Measurements from ENCODE around the gene ARHGEF28.

ARHGEF28 gene

DNA sequence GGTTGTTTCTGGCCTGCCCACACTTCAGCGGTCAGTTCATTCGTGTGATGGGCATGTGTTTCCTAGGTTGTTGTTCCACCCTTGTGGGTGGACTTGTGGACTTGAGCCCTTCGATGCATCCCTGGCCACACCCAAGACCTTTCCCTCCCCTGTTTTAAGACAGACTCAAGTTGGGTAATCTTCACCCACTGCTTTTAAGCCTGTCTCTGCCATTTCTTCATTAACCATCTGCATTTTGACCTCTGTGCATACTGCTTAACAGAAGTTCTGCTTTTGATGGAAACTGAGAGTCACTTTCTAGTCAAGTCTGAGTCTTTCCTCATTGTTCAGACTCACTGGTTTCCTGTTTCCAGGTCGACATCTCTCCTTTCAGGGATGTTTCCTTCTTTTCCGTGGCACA lies 233.7 kb downstream of the ARHGEF28 start:
- no peak for DNase-seq (ENCODE audit: low read depth)

DNA sequence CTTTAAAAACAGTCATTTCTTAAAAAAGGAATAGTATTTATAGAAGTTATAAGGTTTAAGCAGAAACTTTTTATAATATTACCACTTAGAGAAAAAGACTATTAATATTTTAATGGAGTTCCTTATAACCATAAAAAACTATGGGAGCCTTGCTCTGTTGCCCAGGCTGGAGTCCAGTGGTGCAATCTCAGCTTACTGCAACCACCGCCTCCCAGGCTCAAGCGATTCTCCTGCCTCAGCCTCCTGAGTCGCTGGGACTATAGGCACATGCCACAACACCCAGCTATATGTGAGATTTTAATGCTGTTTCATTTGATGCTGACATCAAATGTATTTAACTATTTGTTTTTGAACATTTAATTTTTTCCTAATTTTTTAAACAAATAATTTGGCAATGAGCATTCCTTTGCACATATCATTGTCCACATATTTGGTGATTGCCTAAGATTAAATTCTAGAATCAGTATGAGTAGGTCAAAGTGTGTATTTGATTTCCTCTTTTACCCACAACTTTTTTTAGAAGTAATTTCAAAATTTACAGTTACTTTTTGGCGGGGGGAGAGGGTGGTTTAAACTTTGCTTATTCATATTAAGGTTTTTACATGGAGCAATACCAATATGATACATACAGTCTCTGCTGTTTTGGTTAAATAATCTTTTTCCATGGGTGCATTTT lies 235.5 kb downstream of the ARHGEF28 start:
- DNase-seq (ENCODE audit: low read depth): no peak

DNA sequence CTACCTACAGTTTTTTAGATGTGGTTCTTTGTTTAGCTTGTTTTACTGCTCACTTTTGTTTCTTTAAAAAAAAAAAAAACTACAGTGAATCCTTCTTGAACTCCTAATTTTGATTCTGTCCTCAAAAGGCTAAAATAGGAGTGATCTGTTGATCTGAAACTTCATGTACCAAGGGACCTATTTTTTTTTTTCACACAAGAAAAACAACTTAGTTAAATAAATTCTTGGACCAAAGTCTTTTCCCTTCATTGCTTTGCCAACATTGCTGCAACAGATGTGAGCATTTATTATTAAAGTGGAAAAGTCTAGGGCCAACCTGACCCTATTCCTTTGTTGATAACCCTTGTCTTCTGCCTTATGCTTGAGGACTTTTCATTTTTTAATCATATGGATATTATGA lies 236.8 kb downstream of the ARHGEF28 start:
- DNase-seq (ENCODE audit: low read depth): no peak

DNA sequence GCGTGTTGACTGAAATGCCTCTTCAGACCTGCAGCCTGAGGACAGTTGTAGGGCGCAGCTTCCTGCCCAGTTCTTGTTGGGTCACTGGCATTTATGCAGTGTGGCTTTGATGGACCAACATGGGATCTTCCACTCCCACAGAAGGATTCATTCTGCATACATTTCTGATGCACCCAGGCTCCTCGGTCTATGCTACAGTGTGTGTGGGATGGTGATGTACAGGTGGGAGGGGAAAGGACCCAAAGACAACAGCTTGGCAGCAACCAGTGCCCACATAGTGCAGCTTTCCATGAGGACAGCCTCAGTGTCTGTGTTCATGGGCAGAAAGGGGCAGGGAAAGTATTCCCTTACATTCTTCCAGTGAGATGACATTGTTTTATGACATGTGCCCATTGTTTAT lies 237.9 kb downstream of the ARHGEF28 start:
- no peak for DNase-seq (ENCODE audit: low read depth)

DNA sequence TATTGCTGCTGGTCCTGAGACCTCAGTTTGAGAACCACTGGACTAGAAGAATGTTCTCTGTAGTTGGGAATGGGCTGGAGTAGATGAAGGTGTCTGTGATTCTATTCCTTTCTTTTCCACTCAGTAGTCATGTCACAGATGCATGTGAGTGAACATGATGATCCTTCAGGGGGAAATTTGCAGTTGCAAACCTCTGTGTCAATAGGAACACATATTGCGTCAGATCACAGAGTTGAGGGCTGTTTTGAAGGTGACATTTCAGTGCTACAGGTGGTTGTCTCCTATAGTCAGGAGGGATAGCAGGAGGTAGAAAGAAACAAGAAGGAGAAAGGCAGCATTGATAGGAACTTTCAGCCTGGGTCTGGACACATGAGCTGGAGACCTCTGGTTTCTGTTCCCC lies 239.3 kb downstream of the ARHGEF28 start:
- no peak for DNase-seq (ENCODE audit: low read depth)

DNA sequence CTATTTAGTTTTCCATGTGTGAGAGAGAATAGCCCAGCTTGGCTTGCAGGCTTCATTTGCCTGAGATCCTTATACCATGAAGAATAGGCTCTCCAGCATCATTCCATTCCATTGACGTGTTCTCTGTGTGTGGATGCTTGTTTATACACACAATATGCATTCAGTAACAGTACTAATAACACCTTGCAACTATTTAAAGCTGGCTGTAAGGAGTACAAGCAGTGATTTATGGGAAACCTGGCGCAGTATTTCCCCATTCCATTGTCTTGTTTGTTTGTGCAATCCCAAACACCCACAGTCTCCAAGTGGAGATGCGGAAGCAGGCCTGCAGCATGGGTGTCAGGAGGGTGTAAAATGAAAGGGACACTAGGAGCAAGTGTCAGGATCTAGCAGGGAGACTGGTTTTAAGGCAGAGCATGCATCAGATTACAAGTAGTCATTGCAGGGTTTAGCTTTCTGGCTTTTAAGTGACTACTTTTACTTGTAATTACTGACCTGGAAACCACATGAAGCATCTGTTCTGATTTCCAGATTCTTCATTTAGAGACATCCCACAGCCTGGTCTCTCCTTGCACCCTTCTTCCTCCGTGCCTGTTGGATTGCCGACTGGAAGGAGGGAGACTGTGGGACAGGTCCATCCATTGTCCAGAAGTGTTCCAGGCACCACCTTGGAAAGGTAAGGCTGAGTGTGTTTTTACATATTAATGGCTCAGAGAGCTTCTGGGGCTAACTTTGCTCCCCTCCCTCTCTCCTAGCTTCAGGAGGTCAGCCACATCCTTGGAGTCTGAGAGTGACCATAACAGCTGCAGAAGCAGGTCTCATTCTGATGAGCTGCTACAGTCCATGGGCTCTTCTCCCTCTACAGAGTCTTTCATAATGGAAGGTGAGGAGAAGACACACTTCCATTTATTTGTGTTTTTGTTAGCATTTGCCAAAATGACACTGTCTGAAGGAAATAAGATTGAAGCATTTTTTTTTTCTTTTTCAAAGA lies 241.6 kb downstream of the ARHGEF28 start:
- DNase-seq (ENCODE audit: low read depth): no peak

DNA sequence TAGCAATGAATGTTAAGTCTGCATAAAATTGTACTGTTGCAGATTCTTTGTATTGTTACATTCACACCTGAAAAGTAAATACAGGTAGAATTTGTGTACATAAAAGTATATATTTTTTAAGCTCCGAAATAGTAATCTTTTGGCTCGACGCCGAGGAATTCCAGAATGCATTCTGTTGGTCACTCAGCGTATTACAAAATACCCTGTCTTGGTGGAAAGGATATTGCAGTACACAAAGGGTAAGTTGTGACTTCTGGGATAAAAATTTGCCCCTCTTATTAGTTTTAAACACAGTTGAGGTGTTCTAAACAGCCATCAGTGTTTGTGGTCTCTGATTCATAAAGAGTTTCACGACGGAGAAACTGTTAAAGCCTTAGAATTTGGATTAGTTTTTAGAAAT lies 257.6 kb downstream of the ARHGEF28 start:
- no peak for DNase-seq (ENCODE audit: low read depth)

DNA sequence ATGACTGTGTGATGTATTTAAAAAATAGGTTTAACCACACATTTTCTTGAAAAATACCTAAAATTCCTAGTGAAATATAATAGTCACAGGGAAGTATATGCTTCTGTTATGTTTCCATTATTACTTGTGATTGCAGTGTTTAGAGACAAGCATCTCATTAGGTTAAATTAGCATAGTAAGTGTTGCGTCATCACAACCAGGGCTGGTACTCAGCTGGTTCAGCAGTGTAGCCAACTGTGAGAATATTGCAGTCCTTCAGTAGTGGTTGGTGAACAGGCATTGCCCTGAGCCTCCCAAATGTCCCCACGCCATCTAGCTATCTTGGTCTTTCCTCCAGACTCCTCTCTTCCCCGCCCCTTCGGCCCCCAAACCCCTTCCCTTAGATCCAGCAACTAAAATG lies 261.7 kb downstream of the ARHGEF28 start:
- DNase-seq (ENCODE audit: low read depth): no peak

DNA sequence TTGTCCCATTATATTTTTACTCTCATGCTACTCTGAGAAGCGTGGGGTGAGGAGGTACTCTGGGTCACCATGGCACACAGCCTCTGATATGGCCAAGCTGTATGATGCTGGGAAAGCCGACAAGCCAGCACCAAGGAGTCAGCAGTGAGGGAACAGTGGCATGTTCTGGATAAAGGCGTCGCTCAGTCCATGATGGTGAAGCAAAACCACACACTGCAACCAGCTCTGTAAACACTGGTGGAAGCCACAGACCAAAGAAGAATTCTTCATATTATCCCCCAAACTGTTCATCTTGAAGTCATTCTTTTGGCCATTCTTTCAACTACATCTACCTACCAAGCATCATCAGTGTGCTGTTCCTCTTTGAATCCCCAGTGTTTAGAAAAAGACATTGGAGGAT lies 264.6 kb downstream of the ARHGEF28 start:
- DNase-seq (ENCODE audit: low read depth): no peak

DNA sequence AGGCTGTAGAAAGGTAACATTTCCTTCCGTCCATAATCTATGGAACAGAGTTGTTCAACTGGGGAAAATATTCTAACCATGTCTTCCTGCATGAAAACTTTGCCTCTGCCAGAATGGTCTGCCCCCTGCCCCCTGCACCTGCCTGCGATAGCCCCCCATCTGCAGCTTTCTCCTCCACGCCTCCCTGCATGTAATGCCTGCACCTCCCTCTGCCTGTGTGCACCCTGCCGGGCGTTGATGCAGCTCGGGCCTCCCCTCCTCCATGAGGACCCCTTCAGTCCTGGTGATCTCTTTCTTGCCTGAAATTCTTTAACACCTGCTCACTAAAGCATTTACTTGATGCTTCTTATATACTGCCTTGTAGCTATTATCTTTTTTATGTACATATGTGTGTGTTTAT lies 266.2 kb downstream of the ARHGEF28 start:
- no peak for DNase-seq (ENCODE audit: low read depth)

DNA sequence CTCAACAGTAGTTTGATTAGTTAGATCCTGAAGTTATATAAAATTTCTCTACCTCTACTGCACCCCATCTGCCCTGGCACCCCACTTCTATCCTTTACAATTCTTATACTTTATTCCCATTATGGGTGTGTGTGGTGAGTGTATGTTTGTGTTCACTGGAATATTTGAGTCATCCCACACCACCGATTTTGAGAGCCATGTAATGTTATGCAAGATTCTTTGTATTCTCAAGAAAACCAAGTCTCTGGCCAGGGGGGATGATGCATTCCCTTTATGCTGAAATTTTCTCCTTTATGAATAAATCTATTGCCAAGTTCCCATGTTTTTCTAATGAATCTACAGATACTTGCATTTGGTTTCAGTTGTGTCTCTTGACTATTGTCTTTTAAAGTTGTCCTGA lies 266.8 kb downstream of the ARHGEF28 start:
- DNase-seq (ENCODE audit: low read depth): no peak

DNA sequence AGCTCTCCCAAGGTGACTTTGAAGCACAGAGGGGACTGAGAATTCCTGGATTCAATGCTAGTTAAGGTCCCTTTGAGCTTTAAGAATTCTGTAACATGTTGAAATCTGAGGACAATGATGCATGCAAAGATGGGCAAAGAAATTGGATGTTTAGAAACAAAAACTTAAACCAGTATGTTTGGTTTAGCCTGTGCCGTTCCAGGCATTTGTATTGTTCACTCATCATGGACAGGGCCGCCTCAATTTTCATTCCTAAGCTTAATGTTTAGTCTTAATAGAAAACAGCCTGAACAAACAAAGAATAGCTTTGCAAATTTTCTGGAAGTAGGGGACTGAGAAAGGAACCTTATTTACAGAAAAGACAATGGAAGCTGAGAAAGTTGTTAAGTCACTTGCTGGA lies 267.8 kb downstream of the ARHGEF28 start:
- no peak for DNase-seq (ENCODE audit: low read depth)

DNA sequence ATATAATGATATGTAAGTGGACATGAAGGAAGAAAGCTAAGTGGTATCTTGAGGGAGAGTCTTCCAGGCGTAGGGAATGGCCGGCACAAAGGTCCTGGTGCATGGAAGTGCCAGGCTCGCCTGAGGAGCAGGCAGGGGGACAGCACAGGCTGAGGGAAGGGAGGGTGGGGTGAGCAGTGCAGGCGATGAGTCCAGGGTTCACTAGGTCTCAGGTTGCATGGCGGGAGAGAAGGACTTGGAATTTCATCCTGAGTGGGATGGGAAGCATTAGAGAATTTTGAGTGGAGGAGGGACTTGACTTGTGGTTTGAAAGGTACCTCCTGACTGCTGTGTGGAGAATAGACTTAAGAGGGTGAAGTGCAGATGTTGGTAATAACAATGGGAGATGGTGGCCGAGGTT lies 268.9 kb downstream of the ARHGEF28 start:
- DNase-seq (ENCODE audit: low read depth): no peak

DNA sequence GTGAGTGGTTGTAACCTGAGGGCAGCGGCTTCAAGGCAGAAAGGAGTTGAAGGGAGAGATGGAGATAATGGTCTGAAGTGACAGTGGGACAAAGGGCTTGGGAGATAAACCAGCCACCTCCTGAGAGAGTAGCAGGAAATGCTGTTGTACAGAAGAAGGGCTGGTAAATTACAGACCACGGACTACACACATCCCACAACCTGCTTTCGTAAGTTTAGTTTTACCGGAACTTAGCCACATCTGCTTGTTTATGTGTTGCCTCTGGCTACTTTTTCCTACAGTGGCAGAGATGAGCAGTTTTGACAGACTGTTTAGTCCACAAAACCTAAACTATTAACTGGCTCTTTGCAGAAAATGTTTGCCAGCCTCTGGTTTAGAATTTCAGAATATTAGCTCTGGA lies 269.5 kb downstream of the ARHGEF28 start:
- DNase-seq (ENCODE audit: low read depth): no peak

DNA sequence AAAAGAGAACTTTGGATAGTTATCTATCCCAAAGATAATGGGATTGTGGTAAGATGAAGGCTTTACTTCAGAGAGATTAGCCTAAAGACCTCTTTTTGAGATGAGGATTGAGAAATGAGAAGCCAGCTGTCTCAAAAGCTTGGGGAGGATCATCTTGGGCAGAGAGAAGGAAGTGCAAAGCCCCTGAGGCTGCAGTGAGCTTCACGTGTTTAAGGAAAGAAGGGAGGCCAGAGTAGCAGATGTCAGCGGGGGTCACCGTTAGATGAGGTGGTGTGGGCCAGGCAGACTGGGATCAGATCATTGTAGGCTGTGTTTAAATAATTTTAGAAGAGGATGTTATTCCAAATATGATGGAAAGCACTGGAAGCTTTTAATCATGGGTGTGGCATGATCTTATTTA lies 270.1 kb downstream of the ARHGEF28 start:
- DNase-seq (ENCODE audit: low read depth): no peak

DNA sequence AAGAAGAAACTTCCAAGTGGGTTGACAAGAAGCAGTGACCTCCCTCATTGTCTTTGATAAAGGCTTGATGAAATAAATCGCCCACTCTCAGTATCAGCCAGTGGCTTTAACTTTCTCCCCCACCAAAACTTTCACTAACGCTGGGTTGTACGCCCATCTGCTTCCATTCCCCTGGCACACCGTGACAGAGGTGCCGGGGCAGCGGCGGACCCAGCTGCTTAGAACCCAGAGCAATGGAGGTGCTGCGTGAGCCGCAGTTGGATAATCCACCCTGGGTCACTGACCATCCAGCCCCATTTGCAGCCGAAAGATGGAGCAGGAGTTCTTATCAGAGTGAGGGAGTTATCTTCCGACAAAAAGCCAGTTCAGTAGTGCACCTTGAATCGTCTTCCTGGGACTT lies 270.7 kb downstream of the ARHGEF28 start:
- no peak for DNase-seq (ENCODE audit: low read depth)

DNA sequence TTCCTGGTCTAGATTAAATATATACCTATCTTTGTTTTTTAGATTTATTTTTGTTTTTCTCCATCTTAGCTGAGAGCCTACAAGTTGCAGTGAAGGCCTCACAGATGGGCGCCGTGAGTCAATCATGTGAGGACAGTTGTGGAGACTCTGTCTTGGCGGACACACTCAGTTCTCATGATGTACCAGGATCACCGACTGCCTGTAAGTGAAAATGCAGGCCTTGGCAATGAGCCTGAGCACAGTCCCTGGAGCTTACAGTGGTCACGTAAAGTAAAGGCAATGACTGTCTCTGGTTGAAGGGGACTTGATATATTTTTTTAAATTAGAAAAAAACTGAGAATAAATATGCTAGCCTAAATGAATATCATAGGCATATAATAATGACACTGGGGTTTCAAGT lies 271.9 kb downstream of the ARHGEF28 start:
- DNase-seq (ENCODE audit: low read depth): no peak

DNA sequence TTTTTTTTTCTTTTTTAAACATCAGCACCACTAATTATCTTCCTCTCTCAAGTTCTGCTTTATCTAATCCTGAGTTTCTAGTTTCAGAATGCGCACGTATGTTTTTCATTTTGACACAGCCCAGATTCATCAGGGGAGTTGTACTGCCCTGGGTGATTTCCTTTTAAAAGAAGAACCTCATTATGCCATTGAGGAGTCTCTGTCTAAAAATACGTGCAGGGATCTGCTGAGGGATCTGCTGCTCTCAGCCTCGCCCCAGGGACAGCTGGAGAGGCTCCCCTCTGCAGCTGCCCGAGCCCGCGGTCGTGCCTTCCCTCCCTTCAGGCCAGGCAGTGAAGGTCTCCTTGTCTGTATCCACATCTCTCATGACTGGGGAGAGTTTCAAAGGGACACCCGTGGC lies 273.1 kb downstream of the ARHGEF28 start:
- DNase-seq (ENCODE audit: low read depth): no peak

DNA sequence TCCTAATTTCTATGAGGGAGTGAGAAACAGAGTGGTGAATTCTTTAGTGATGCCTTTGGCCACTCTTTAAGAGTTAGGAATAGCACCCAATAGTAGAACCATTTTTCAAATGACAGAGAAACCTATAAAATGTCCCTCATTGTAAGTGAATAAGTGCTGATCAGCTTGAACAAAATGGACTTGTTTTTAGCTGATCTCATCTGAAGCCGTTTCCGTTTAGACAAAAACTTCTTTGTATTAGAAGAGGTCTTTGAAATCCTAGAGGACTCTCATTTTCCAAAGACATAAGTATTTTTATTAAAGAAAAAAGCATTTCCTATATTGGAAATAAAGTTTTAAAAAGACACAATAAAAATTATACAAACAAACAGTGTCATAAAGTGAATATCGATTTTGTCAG lies 273.9 kb downstream of the ARHGEF28 start:
- DNase-seq (ENCODE audit: low read depth): no peak

DNA sequence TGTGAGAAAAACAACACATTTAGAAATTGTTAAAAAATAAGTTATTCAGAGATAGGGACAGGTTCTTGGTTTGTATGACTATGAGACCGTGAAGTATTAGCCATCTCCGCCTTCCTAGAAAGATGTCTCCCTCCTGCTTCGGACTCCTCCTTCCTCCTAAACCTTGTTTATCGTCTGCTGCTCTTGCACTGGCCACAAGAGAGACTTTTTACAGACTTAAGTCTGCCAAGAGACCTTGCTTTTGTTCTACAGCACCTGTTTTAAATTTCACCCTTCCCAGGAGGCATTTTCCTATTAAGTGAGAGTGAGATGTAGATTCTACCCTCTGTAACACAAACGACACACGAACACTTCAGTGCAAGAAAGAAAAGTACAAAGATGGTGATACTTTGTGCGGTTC lies 274.6 kb downstream of the ARHGEF28 start:
- DNase-seq (ENCODE audit: low read depth): no peak

DNA sequence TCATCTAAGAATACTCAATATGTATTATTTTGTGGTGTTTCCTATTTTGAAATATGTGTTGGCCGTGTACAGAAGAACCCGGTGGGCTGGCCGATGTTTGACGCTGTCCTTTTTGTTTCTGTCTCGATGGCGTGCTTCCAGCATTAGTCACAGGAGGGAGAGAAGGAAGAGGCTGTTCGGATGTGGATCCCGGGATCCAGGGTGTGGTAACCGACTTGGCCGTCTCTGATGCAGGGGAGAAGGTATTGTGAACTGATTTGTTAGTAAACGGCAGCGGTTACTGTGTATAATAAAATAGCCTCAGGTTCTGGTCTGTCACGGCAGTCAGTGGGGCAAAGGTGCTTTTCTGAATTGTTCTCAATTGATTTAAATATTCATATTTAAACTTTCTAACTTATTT lies 275.0 kb downstream of the ARHGEF28 start:
- no peak for DNase-seq (ENCODE audit: low read depth)

DNA sequence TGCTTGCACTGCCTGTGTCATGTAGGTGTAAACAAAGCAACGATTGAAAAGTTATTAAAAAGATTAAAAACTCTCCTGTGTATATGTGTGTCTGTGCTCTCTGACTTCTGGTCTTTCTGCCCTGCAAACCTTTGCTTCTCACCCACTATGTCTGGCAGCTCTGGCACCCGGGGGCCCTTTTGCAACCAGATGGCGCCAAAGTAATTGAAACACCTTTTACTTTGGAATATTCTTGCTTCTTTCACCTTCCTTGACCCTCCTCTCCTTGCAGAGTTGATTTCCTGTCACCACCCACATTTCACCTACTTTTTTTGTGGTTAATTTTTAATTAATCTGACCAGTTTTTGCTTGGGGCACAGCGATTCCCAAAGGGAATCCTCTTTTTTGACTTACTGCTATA lies 275.5 kb downstream of the ARHGEF28 start:
- DNase-seq (ENCODE audit: low read depth): no peak

DNA sequence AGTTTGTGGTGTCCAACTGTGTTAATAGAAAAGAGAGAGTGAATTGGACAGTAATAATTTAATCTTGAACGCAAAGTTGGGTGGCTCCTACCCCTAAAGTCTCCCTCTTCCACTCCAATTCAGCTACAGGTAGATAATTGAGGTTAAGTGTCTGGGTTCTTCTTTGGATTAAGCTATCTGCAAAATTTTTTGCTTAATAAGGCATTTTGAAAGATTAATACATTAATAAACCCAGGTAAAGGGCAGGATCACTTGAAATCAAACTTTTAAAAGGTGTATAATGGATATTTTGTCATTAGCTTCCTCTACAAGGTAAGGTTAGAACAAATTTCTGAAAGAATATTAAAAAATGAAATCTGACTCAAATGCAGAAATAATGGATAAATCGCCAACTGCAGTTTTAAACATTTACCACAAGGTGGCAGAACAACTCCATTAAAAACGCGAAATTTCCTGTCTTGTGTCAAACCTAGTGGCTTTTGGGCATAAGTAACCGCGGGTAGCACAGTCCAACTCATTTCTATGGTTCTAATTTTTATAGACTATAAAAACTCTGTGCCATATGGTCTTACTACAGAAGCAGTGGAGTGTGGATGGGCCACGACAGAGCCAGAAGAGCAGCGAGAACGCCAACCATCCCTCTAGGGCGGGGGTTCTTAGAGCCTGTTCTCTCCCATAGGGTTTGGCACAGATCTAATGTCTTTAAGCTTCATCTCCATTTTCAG lies 276.5 kb downstream of the ARHGEF28 start:
- no peak for DNase-seq (ENCODE audit: low read depth)

Measured in stimulated activated CD8-positive, alpha-beta memory T cell treated with anti-CD3 and anti-CD28 coated beads, Interleukin-12 subunit alpha, Interleukin-12 subunit beta, amount 100 ng/mL, for 1 hour (primary cell).